B cell (primary cell): Measurements from ENCODE around the gene JMJD1C. TPM values are rescaled to one million over a fixed set of nuclear protein-coding genes. Genes with fewer than 3 reads are reported as not detected.

ENCODE experiments used
- ATAC-seq: fragments of 200-7000 bp; cut with Tn5 transposase; one replicate; pipeline ENCODE4 v1.10.0; 2021; ENCODE audit warnings: low read depth, mild to moderate bottlenecking, moderate number of reproducible peaks, moderate library complexity
- CTCF ChIA-PET: fragments of 350-600 bp; sonication (Branson Sonifier 250); formaldehyde crosslinking; loops from one replicate; lab custom pipeline; 2021; ENCODE audit warnings: antibody characterized with exemption, inconsistent platforms; lab: Charles Lee
- POLR2A ChIA-PET: fragments of 350-600 bp; sonication (Branson Sonifier 250); formaldehyde crosslinking; loops from one replicate; lab custom pipeline; 2021; ENCODE audit warnings: antibody characterized with exemption; lab: Charles Lee
- DNase-seq: peaks from one replicate; pipeline ENCODE4 v3.0.0; 2013
- H2AFZ ChIP-seq: 2 replicates; pipeline ENCODE4 v1.6.1; 2012; ENCODE audit warnings: mild to moderate bottlenecking, low read depth, low read length; ENCODE audit not compliant: insufficient read depth, poor library complexity, severe bottlenecking
- H3K27ac ChIP-seq, 2 donors: 1 replicate in 1 of 2; 2 replicates in 1 of 2; pipeline ENCODE4 v1.5.1; 2012 to 2013; ENCODE audit warnings: low read length in 2 of 2, mild to moderate bottlenecking in 2 of 2, moderate library complexity in 1 of 2
- H3K27me3 ChIP-seq, 4 experiments: fragments of 200-600 bp in 1 of 4; sonication (generic) in 1 of 4; replicated peaks in 1 of 4; 1 replicate in 2 of 4; 2 replicates in 2 of 4; pipeline versions ENCODE4 v1.6.1 to v1.7.0; 2013 to 2016; ENCODE audit warnings: low read length in 3 of 4, mild to moderate bottlenecking in 2 of 4, mixed read lengths in 1 of 4, moderate library complexity in 1 of 4; ENCODE audit not compliant: insufficient read depth in 4 of 4, control insufficient read depth in 3 of 4; ENCODE audit errors: control extremely low read depth in 1 of 4
- H3K36me3 ChIP-seq, 2 experiments: replicated peaks in 1 of 2; 1 replicate in 1 of 2; 2 replicates in 1 of 2; pipeline versions ENCODE4 v1.6.1 to v1.7.1; 2013; ENCODE audit warnings: low read length in 1 of 2; ENCODE audit not compliant: insufficient read depth in 2 of 2, control insufficient read depth in 1 of 2; ENCODE audit errors: control extremely low read depth in 1 of 2, extremely low read depth in 1 of 2
- H3K4me1 ChIP-seq, 2 donors: fragments of 200-600 bp in 1 of 2; sonication (generic) in 1 of 2; 1 replicate in 1 of 2; 2 replicates in 1 of 2; pipeline versions ENCODE4 v1.5.1 to v1.6.1; 2013 to 2017; ENCODE audit warnings: low read length in 2 of 2; ENCODE audit not compliant: control insufficient read depth in 2 of 2, insufficient read depth in 2 of 2
- H3K4me2 ChIP-seq: replicated peaks from 2 replicates; pipeline ENCODE3; 2012; ENCODE audit warnings: mild to moderate bottlenecking, low read depth, low read length; ENCODE audit not compliant: poor library complexity, severe bottlenecking
- H3K4me3 ChIP-seq, 5 experiments: fragments of 200-600 bp in 1 of 5; sonication (generic) in 1 of 5; 1 replicate in 3 of 5; 2 replicates in 2 of 5; pipeline versions ENCODE4 v1.5.1 to v1.7.0; 2011 to 2016; ENCODE audit warnings: low read length in 4 of 5, mild to moderate bottlenecking in 4 of 5, low read depth in 2 of 5, control low read depth in 1 of 5, moderate library complexity in 1 of 5; ENCODE audit not compliant: insufficient read depth in 1 of 5; ENCODE audit errors: control extremely low read depth in 1 of 5, extremely low read depth in 1 of 5
- H3K79me2 ChIP-seq: fragments of 200-600 bp; sonication (generic); one replicate; pipeline ENCODE4 v1.6.0; 2016; ENCODE audit warnings: low read length; ENCODE audit not compliant: control insufficient read depth, insufficient read depth
- H3K9ac ChIP-seq: fragments of 200-600 bp; sonication (generic); 2 replicates; pipeline ENCODE4 v1.6.1; 2017; ENCODE audit warnings: mild to moderate bottlenecking, low read length, moderate library complexity
- H3K9me3 ChIP-seq, 3 donors: one replicate each; pipeline versions ENCODE4 v1.6.1 to v1.7.1; 2013; ENCODE audit warnings: low read length in 2 of 3; ENCODE audit not compliant: control insufficient read depth in 2 of 3, insufficient read depth in 1 of 3; ENCODE audit errors: control extremely low read depth in 1 of 3
- H4K20me1 ChIP-seq: 2 replicates; pipeline ENCODE4 v1.6.0; 2012; ENCODE audit warnings: mild to moderate bottlenecking, low read length; ENCODE audit not compliant: insufficient read depth, control insufficient read depth, poor library complexity, severe bottlenecking
- H3K27ac Mint-ChIP-seq: one replicate; pipeline ENCODE4 v1.8.0; 2021; ENCODE audit warnings: mixed read lengths
- H3K27me3 Mint-ChIP-seq: one replicate; pipeline ENCODE4 v1.8.0; 2021; ENCODE audit warnings: mixed read lengths
- H3K4me1 Mint-ChIP-seq: one replicate; pipeline ENCODE4 v1.8.0; 2021; ENCODE audit warnings: mixed read lengths
- H3K4me3 Mint-ChIP-seq: one replicate; pipeline ENCODE4 v1.8.0; 2021; ENCODE audit warnings: mixed read lengths
- H3K9me3 Mint-ChIP-seq: one replicate; pipeline ENCODE4 v1.8.0; 2022; ENCODE audit warnings: mixed read lengths; ENCODE audit not compliant: insufficient read depth
- EZH2 ChIP-seq: IDR thresholded peaks from 2 replicates; pipeline ENCODE4 v1.6.1; 2012; ENCODE audit warnings: borderline replicate concordance, low read depth, mild to moderate bottlenecking, moderate library complexity, low read length; ENCODE audit not compliant: insufficient read depth, poor library complexity, severe bottlenecking
- WGBS: methylation state at CpG from one replicate; pipeline ENCODE4 v1.1.5; 2013; ENCODE audit warnings: missing lambda C conversion rate; ENCODE audit not compliant: insufficient coverage; 5-methylcytosine and 5-hydroxymethylcytosine counted together
- intact Hi-C: fragments of 100-400 bp; cut with micrococcal nuclease; formaldehyde crosslinking; loops from one replicate; pipeline ENCODE4 v1.10.0; 2022
- polyA plus RNA-seq: library from polyadenylated mRNA; depleted of rRNA; stranded (reverse); fragments of >200 nt; gene quantifications from 2 replicates; pipeline ENCODE4 v1.2.3, GENCODE V29; 2012
- total RNA-seq, 2 donors: library from RNA; stranded (reverse); fragments of 120-200 nt in 1 of 2; gene quantifications; 1 replicate in 1 of 2; 2 replicates in 1 of 2; pipeline versions ENCODE4 v1.2.3 to v1.2.4, GENCODE V29; 2013 to 2022
- TF ChIP-seq, protein P1 (sequence below): fragments of 200-600 bp; IDR thresholded peaks from one replicate; pipeline ENCODE4 v1.8.0; 2022; ENCODE audit warnings: antibody characterized with exemption, mild to moderate bottlenecking

The JMJD1C gene
- total and polyA plus RNA-seq, 2 donors (not counting 1 experiment from before 2014, with no cell fraction given) = 81.8 to 235 TPM

DNA sequence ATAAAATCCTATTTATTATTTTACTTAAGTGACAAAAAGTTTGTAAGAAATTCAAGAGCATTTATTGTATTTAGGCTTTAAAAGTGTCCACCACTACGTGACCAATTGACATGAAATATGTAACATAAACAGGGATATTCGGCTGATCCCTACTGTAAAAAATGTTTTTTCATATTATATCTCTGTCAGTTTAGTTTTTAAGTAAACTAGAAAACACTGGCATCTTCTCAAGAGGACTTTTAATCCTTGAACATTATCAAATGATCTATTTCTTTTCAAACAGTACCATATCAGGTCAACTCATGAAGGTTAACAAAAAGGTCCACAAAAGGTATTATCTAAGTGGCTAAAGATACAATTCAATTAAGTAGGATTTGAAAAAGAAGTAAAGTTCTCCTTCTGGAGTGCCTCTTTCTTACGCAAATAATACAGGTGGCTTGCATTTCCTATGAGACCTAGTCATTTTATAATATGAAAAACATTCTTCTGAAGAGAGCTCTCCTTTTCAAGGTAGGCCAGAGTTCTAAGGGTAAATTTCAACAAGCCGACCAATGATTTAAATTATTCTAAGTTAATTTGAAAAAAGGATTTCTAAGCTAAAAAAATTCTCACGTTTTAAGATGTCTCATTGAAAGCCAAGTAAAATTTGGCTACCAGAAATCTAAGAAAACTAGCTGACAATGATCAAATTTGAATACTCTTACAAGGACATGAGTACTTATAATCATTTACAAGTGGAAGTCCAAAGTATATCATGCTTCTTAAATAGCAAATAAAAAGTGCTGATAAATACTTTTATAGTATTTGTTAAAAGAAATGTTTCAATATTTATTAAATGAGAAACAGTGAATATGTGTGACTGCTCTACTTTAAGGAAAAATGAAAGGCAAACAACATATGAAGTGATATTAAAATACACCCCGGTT, 199.1 kb downstream of the JMJD1C start:
- Histone ChIP-seq H3K4me2 (peak overlapping the region; percentile 77), H3K27ac (peak overlapping the region; percentile 85 to 94), H3K36me3 (no peaks in the 10 kb centered on the region), H3K9ac (peak overlapping the region; percentile 82), H4K20me1 (peaks cover 27% of the 10 kb centered on the region), H2AFZ (no peak overlapping the region), H3K27me3 (no peaks in the 10 kb centered on the region), H3K4me3 (peak overlapping the region; percentile 64 to 100 (median 95)), H3K79me2 (peaks cover 98% of the 10 kb centered on the region), H3K9me3 (no peaks in the 10 kb centered on the region), H3K4me1 (peaks cover 7 to 20% of the 10 kb centered on the region in 2 donors)
- Mint-ChIP-seq H3K4me3 (peak overlapping the region; percentile 100), H3K4me1 (peaks cover 32% of the 10 kb centered on the region), H3K27ac (peak overlapping the region; percentile 86), H3K9me3 (no peaks in the 10 kb centered on the region), H3K27me3 (no peaks in the 10 kb centered on the region)
- POLR2A ChIA-PET = no interaction called here
- TF ChIP-seq, protein P1, sequence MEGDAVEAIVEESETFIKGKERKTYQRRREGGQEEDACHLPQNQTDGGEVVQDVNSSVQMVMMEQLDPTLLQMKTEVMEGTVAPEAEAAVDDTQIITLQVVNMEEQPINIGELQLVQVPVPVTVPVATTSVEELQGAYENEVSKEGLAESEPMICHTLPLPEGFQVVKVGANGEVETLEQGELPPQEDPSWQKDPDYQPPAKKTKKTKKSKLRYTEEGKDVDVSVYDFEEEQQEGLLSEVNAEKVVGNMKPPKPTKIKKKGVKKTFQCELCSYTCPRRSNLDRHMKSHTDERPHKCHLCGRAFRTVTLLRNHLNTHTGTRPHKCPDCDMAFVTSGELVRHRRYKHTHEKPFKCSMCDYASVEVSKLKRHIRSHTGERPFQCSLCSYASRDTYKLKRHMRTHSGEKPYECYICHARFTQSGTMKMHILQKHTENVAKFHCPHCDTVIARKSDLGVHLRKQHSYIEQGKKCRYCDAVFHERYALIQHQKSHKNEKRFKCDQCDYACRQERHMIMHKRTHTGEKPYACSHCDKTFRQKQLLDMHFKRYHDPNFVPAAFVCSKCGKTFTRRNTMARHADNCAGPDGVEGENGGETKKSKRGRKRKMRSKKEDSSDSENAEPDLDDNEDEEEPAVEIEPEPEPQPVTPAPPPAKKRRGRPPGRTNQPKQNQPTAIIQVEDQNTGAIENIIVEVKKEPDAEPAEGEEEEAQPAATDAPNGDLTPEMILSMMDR = no peak
- TF ChIP-seq EZH2 = no peak
- no CpG with 5 or more reads among the region's 6 CpGs for WGBS
- intact Hi-C loops = loop anchor here (1.0 to 10.0 kb wide), 4 partner anchors 8 to 452 kb away; partner anchors contain the start of genes EGR2 and JMJD1C
- CTCF ChIA-PET = interaction anchor here (0.6 to 3.0 kb wide), 7 partner anchors 9 to 453 kb away, joined by 3 to 12 read pairs (median 4); no protein-coding TSS in a partner anchor
- DNase-seq (no peak), ATAC-seq (no peak)
